Activated naive CD4-positive, alpha-beta T cell treated with anti-CD3 and anti-CD28 coated beads for 36 hours (primary cell): ENCODE measurements around the gene DNM2. TPM values are rescaled to one million over a fixed set of nuclear protein-coding genes. Genes with fewer than 3 reads are reported as not detected.

Source experiments
- CTCF ChIA-PET: fragments of 350-600 bp; sonication (Branson Sonifier 250); formaldehyde crosslinking; loops from one replicate; lab custom pipeline; 2021; ENCODE audit warnings: antibody characterized with exemption; lab: Charles Lee
- DNase-seq: peaks from one replicate; pipeline ENCODE4 v3.0.0-alpha.2; 2020
- H3K27ac Mint-ChIP-seq: one replicate; pipeline ENCODE4 v1.8.0; 2021; ENCODE audit warnings: mild to moderate bottlenecking, mixed read lengths
- H3K27me3 Mint-ChIP-seq: one replicate; pipeline ENCODE4 v1.8.0; 2021; ENCODE audit warnings: low read depth, mixed read lengths
- H3K36me3 Mint-ChIP-seq: one replicate; pipeline ENCODE4 v1.8.0; 2021; ENCODE audit warnings: low read depth, mixed read lengths
- H3K4me1 Mint-ChIP-seq: one replicate; pipeline ENCODE4 v1.8.0; 2021; ENCODE audit warnings: low read depth, mixed read lengths
- H3K4me3 Mint-ChIP-seq: one replicate; pipeline ENCODE4 v1.8.0; 2021; ENCODE audit warnings: mild to moderate bottlenecking, moderate library complexity, mixed read lengths
- H3K9me3 Mint-ChIP-seq: one replicate; pipeline ENCODE4 v1.8.0; 2021; ENCODE audit warnings: mixed read lengths
- intact Hi-C: fragments of 100-400 bp; cut with micrococcal nuclease; formaldehyde crosslinking; loops from one replicate; pipeline ENCODE4 v1.15.1; 2023
- total RNA-seq, 2 experiments: library from RNA; stranded (reverse); gene quantifications; one replicate each; pipeline ENCODE4 v1.2.3, GENCODE V29; 2021

DNM2 gene
- total RNA-seq, 2 experiments from 2014 or later: 144 to 148 TPM

DNA sequence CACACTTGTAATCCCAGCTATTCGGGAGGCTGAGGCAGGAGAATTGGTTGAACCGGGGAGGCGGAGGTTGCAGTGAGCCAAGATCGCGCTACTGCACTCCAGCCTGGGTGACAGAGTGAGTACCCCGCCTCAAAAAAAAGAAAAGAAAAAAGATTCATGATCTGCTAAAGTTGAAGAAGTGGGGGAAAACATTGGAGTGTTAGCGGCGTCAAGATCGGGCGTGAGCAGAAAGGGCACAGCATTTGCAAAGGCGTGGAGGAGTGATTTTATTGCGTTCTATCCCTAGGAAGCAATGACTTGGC is 874 bp upstream of the DNM2 start:
- peaks cover 6% of the 10 kb centered on the region for H3K36me3 Mint-ChIP-seq
- no peaks in the 10 kb centered on the region for H3K9me3 Mint-ChIP-seq
- CTCF ChIA-PET: interaction anchor here (0.5 to 6.6 kb wide), 22 partner anchors 10 to 317 kb away, joined by 3 to 99 read pairs (median 5); partner anchors contain the start of genes QTRT1 and TMED1
- peak overlapping the region; percentile 82 for H3K27ac Mint-ChIP-seq
- peaks cover 31% of the 10 kb centered on the region for H3K4me1 Mint-ChIP-seq
- no peaks in the 10 kb centered on the region for H3K27me3 Mint-ChIP-seq
- H3K4me3 Mint-ChIP-seq: peak overlapping the region; percentile 74
- intact Hi-C loops: loop anchor here (1.0 to 5.0 kb wide), 15 partner anchors 14 to 211 kb away; partner anchors contain the start of genes CARM1, TIMM29, TMED1 and YIPF2
- no peak for DNase-seq

DNA sequence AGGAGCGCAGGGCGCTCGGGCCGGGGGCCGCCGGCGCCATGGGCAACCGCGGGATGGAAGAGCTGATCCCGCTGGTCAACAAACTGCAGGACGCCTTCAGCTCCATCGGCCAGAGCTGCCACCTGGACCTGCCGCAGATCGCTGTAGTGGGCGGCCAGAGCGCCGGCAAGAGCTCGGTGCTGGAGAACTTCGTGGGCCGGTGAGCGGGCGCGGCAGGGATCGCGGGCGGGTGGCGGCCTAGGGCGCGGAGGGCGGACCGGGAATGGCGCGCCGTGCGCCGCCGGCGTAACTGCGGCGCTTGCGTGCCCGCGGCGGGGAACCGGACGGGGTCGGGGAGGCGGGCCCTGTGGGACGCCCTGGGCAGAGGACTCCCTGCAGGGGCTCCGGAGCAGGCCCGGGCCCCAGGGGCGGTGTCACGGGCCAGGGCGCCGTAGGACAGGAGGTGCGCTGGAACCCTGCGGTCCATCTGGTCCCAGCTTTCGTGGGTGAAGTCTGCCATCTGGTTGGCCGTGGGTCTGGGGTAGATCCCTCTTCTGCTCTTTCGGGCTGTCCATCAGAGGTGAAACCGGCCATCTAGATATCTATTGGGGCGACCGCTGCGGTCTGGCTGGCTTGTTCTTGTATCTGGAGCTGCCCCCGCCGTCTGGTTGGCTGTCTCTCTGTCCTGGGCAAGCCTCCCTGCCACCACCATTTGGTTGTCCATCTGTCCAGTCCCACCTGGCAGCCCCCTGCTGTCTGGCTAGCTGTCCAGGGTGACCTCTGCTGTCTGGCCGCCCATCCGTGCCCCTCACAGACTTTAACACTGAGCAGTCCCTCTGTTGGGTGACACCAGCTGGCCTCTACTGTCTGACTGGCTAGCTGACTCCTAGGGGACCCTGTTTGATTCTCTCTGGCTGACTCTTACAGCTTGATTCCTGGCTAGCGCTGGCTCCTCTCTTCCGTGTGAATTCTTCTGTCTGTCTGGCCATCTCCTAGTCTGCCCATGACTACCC is 622 bp downstream of the DNM2 start:
- peaks cover 34% of the 10 kb centered on the region for H3K4me1 Mint-ChIP-seq
- intact Hi-C loops: loop anchor here (5.0 kb wide), 1 partner anchor 94 kb away; no protein-coding TSS in a partner anchor
- H3K27ac Mint-ChIP-seq: peak overlapping the region; percentile 84
- peak overlapping the region; percentile 96 for H3K4me3 Mint-ChIP-seq
- DNase-seq: peak; percentile 58
- no peaks in the 10 kb centered on the region for H3K27me3 Mint-ChIP-seq
- peaks cover 6% of the 10 kb centered on the region for H3K36me3 Mint-ChIP-seq
- CTCF ChIA-PET: interaction anchor here (0.6 to 6.6 kb wide), 24 partner anchors 9 to 154 kb away, joined by 3 to 99 read pairs (median 5); partner anchors contain the start of genes QTRT1 and TMED1
- no peaks in the 10 kb centered on the region for H3K9me3 Mint-ChIP-seq

DNA sequence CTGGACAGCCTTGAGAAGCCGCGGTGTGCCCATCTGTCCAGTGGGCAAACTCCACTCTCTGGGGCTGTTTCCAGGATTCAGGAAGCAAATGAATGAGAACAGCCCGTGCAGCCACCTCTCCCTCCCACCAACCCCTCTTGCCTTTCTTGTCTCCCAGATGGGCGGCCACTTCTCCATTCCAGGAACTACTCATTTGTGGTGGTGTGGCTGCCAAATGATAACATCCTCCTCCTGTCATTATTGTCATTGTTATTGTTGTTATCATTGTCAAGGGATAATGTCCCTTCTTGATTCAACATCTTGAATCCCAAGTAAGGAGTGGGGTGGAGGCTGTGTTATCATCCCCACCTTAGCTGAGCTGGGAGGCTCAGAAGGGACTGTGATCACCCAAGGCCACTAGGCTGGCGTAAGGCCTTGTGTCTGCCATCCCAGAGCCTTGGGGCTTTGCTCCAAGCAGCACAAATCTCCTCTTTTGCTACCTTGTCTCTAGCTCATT is 1.6 kb downstream of the DNM2 start:
- CTCF ChIA-PET: interaction anchor here (0.8 to 6.6 kb wide), 7 partner anchors 11 to 153 kb away, joined by 3 to 99 read pairs (median 3); no protein-coding TSS in a partner anchor
- DNase-seq: no peak
- intact Hi-C loops: loop anchor here (5.0 kb wide), 1 partner anchor 93 kb away; no protein-coding TSS in a partner anchor
- Mint-ChIP-seq H3K36me3 (peaks cover 3% of the 10 kb centered on the region), H3K27me3 (no peaks in the 10 kb centered on the region), H3K27ac (peak overlapping the region; percentile 62), H3K9me3 (no peaks in the 10 kb centered on the region), H3K4me3 (peak overlapping the region; percentile 96), H3K4me1 (peaks cover 36% of the 10 kb centered on the region)

DNA sequence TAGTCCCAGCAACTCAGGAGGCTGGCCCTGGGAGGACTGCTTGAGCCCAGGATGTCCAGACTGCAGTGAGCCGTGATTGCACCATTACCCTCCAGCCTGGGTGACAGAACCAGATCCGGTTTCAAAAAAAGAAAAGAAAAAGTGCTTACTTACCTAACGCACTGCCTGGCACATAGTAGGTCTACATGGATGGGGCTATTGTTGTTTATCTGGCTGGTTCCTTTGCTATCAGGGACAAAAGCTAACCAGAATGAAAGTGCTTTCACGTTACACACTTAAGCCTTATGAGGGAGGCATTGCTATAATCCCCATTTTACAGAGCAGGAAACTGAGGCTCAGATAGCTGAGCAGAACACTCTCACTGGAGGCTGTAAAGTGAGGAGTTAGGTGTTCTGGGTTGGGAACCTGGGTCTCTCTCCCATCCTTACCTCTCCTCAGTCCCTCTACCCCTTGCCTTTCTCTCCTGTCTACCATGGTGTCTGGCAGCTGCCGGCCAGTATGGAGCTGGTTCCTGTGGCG is 2.8 kb downstream of the DNM2 start:
- Mint-ChIP-seq H3K36me3 (peaks cover 3% of the 10 kb centered on the region), H3K27me3 (no peaks in the 10 kb centered on the region), H3K9me3 (no peaks in the 10 kb centered on the region), H3K4me1 (peaks cover 42% of the 10 kb centered on the region), H3K27ac (no peak overlapping the region), H3K4me3 (no peak overlapping the region)
- intact Hi-C loops: no loop called here
- CTCF ChIA-PET: interaction anchor here (1.2 to 1.7 kb wide), 2 partner anchors 22 to 138 kb away, joined by 3 to 7 read pairs; no protein-coding TSS in a partner anchor
- no peak for DNase-seq

DNA sequence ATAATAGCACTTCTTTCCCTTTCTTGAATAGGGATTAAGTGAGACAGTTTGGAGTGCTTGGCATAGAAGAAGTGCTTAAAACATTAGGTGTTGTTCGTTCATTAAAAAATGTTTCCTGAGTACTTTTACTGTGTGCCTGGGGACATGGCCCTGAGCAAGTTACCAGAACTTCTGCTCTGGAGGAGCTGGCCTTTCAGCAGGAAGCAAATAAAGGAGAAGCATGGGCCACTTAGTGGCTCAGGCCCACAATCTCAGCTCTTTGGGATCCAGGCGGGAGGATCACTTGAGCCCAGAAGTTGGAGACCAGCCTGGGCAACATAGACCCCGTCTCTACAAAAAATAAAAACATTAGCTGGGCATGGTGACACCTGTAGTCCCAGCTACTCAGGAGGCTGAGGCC is 5.7 kb downstream of the DNM2 start:
- no peak for DNase-seq
- intact Hi-C loops: no loop called here
- no peak overlapping the region for H3K27ac Mint-ChIP-seq
- peaks cover 10% of the 10 kb centered on the region for H3K36me3 Mint-ChIP-seq
- H3K4me1 Mint-ChIP-seq: peaks cover 56% of the 10 kb centered on the region
- CTCF ChIA-PET: interaction anchor here (0.7 to 1.5 kb wide), 3 partner anchors 37 to 141 kb away, joined by 3 to 6 read pairs (median 4); no protein-coding TSS in a partner anchor
- H3K9me3 Mint-ChIP-seq: no peaks in the 10 kb centered on the region
- H3K4me3 Mint-ChIP-seq: no peak overlapping the region
- H3K27me3 Mint-ChIP-seq: no peaks in the 10 kb centered on the region

DNA sequence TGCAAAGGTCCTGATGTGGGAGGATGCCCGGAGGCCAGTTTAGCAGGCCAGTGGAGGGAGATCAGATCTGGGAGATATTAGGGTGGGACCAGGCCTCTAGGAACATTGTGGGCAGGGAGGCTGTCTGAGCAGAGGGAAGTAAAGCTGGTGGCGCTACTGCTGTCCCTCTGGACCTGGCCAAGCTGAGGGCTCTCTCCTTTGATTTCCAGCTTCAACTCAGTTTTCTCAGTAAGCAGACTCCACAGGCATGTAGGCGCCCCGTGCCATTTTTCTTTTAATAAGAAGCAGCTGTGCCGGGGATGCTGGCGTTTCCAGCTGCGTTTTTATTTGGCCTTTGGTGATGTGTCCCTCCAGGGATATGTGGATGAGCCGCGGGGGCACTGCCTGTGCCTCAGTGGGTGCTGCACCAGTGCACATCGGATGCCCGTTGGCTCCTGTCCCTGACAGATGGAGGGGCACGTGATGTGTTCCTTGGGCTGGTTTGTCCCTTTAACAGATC is 6.7 kb downstream of the DNM2 start:
- CTCF ChIA-PET: no interaction called here
- no peak for DNase-seq
- H3K4me3 Mint-ChIP-seq: no peak overlapping the region
- intact Hi-C loops: no loop called here
- no peaks in the 10 kb centered on the region for H3K27me3 Mint-ChIP-seq
- no peaks in the 10 kb centered on the region for H3K9me3 Mint-ChIP-seq
- peaks cover 53% of the 10 kb centered on the region for H3K4me1 Mint-ChIP-seq
- H3K36me3 Mint-ChIP-seq: peaks cover 10% of the 10 kb centered on the region
- H3K27ac Mint-ChIP-seq: no peak overlapping the region

DNA sequence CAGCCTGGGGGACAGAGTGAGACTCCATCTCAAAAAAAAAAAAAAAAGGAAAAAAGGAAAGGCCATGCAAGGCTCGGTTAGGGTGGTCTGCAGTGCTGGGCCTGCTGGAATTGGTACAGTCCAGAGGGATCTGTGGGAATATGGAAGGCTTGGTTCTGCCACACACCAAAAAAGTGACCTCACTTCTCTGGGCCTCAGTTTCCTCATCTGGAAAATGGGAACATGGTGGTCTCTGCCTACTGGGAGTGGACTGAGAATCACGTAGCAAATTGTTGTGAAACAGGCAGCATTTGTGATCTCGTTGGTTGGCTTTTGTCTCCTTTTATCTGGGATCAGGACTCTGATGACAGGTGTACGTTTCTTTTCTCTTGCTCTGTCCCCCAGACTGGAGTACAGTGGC is 7.5 kb downstream of the DNM2 start:
- no peaks in the 10 kb centered on the region for H3K27me3 Mint-ChIP-seq

DNA sequence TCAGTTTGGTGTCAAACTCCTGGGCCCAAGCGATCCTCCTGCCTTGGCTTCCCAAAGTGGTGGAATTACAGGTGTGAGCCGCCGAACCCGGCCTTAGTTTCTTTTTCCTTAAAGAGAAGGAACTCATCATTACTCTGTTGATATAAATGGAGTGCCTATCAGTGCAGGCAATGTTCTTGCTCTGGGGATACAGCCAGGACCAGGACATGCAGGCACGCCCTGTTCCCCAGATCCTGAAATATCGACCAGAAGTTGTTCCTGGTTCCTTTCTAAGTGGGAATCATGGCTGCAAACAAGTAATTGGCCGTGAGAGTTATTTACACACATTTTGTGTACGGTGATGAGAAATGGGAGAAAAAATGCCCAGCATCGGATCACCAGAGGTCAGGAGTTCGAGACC is 8.4 kb downstream of the DNM2 start:
- CTCF ChIA-PET: no interaction called here
- Mint-ChIP-seq H3K9me3 (no peaks in the 10 kb centered on the region), H3K4me3 (no peak overlapping the region), H3K4me1 (peaks cover 56% of the 10 kb centered on the region), H3K36me3 (peaks cover 10% of the 10 kb centered on the region), H3K27me3 (no peaks in the 10 kb centered on the region), H3K27ac (no peak overlapping the region)
- no peak for DNase-seq
- intact Hi-C loops: no loop called here

More for the DNA sequence above, 7.5 kb downstream of the DNM2 start:
- no peak overlapping the region for H3K4me3 Mint-ChIP-seq
- no peak for DNase-seq
- intact Hi-C loops: no loop called here
- H3K9me3 Mint-ChIP-seq: no peaks in the 10 kb centered on the region
- CTCF ChIA-PET: no interaction called here
- H3K27ac Mint-ChIP-seq: no peak overlapping the region
- H3K36me3 Mint-ChIP-seq: peaks cover 10% of the 10 kb centered on the region
- peaks cover 54% of the 10 kb centered on the region for H3K4me1 Mint-ChIP-seq

DNA sequence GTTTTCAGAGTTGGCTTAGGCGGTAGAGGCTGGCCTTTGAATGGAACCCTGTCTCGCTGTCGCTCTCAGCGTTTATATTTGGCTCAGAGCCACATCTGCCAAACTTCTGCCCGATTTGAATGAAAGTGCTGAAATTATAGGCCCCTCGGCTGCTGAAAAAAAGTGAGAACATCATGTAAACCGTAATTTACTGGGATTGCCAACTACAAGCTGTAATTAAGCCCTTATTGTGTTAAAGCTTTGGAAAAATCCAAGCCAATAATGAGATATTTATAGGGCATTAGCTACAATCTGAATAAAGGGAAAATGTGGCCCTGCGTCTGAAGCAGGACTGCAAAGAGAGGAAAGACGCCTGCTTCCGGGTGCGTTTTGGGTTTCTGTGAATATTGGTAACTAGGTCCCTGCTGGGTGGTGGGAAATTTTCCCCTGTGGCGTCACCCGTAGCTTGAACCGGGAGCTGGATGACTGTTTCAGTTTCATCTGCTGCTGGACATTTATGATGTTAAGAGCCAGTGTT is 9.9 kb downstream of the DNM2 start:
- peaks cover 56% of the 10 kb centered on the region for H3K4me1 Mint-ChIP-seq
- intact Hi-C loops: no loop called here
- CTCF ChIA-PET: interaction anchor here (1.5 kb wide), 1 partner anchor 10 kb away, joined by 7 read pairs; the partner anchor contains the start of gene DNM2
- peak overlapping the region; percentile 47 for H3K27ac Mint-ChIP-seq
- no peaks in the 10 kb centered on the region for H3K27me3 Mint-ChIP-seq
- H3K4me3 Mint-ChIP-seq: no peak overlapping the region
- no peaks in the 10 kb centered on the region for H3K9me3 Mint-ChIP-seq
- H3K36me3 Mint-ChIP-seq: peaks cover 10% of the 10 kb centered on the region
- no peak for DNase-seq

DNA sequence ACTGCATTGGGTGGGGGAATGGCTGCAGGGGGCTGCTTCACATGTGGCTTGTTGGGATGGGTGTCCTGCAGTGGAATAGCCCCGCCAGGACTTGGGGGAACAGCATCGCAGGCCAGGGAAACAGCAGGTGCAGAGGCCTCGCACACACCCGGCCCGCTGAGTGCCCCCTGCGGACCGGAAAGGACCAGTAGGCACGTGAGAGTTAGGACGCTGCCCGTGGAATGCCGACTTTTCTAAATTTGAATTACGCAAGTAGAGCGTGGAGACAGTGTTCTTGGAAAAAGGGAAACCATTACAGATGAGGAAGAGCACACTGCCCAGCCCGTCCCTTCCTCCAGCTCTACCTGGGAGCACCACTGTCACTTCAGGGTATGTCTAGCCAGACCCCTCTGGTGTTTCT is 11.5 kb downstream of the DNM2 start:
- Mint-ChIP-seq H3K4me1 (peaks cover 53% of the 10 kb centered on the region), H3K27me3 (no peaks in the 10 kb centered on the region), H3K9me3 (no peaks in the 10 kb centered on the region), H3K36me3 (peaks cover 7% of the 10 kb centered on the region), H3K27ac (no peak overlapping the region), H3K4me3 (no peak overlapping the region)
- CTCF ChIA-PET: no interaction called here
- intact Hi-C loops: no loop called here
- no peak for DNase-seq

DNA sequence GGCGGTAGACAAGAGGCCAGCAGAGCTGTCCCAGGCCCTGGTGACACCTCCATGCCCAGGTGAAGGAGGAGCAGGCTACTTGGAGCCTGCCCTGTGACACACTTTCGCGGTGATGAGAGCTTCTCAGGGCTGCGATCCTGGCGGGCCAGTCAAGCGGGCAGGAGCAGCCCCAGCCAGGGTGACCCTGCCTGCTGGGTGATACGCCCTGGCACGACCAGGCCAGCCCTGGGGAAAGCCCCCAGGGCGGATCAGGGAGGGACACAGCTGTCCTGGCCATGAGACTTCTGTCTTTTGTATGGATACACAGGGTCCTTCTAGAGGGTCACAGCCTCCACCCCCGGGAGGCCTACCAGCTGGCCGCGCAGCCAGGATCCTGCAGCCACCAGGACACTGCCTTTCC is 13.1 kb downstream of the DNM2 start:
- intact Hi-C loops: loop anchor here (1.0 to 5.0 kb wide), 4 partner anchors 14 to 66 kb away; no protein-coding TSS in a partner anchor
- no peaks in the 10 kb centered on the region for H3K9me3 Mint-ChIP-seq
- H3K27me3 Mint-ChIP-seq: no peaks in the 10 kb centered on the region
- H3K36me3 Mint-ChIP-seq: peaks cover 7% of the 10 kb centered on the region
- CTCF ChIA-PET: interaction anchor here (0.9 to 1.4 kb wide), 3 partner anchors 11 to 63 kb away, joined by 3 to 4 read pairs (median 3); partner anchors contain the start of gene DNM2
- H3K4me3 Mint-ChIP-seq: peak overlapping the region; percentile 52
- H3K4me1 Mint-ChIP-seq: peaks cover 51% of the 10 kb centered on the region
- DNase-seq: no peak
- H3K27ac Mint-ChIP-seq: peak overlapping the region; percentile 84
